WTC11 (cell line): ENCODE measurements around the gene CTTN. TPM values are rescaled to one million over a fixed set of nuclear protein-coding genes. Genes with fewer than 3 reads are reported as not detected.

Source experiments
- ATAC-seq: fragments of 200-7000 bp; cut with Tn5 transposase; 2 replicates; pipeline ENCODE4 v1.10.0; 2021; ENCODE audit warnings: mild to moderate bottlenecking, moderate library complexity
- CTCF ChIA-PET: fragments of 300-600 bp; sonication (Branson Sonifier 250); formaldehyde crosslinking; loops from one replicate; lab custom pipeline; 2021; ENCODE audit warnings: antibody characterized with exemption; lab: Charles Lee
- POLR2A ChIA-PET: fragments of 350-600 bp; sonication (Branson Sonifier 250); formaldehyde crosslinking; loops from one replicate; lab custom pipeline; 2021; ENCODE audit warnings: antibody characterized with exemption; lab: Charles Lee
- DNase-seq: peaks from one replicate; pipeline ENCODE4 v3.0.0; 2021; ENCODE audit warnings: low spot score
- H3K27ac Mint-ChIP-seq: 2 replicates; pipeline ENCODE4 v1.8.0; 2021; ENCODE audit warnings: mixed read lengths
- H3K27me3 Mint-ChIP-seq: 2 replicates; pipeline ENCODE4 v1.8.0; 2021; ENCODE audit warnings: low read depth, mild to moderate bottlenecking, moderate library complexity, mixed read lengths
- H3K36me3 Mint-ChIP-seq: 2 replicates; pipeline ENCODE4 v1.8.0; 2021; ENCODE audit warnings: mixed read lengths
- H3K4me1 Mint-ChIP-seq: 2 replicates; pipeline ENCODE4 v1.8.0; 2022; ENCODE audit warnings: mixed read lengths
- H3K4me3 Mint-ChIP-seq: 2 replicates; pipeline ENCODE4 v1.8.0; 2021; ENCODE audit warnings: mild to moderate bottlenecking, moderate library complexity, mixed read lengths
- H3K9me3 Mint-ChIP-seq: 2 replicates; pipeline ENCODE4 v1.8.0; 2021; ENCODE audit warnings: mixed read lengths
- ATF1 ChIP-seq: sonication (generic); formaldehyde crosslinking; IDR thresholded peaks from 2 replicates; pipeline ENCODE4 v1.8.1; 2023; ENCODE audit warnings: mild to moderate bottlenecking, moderate library complexity, missing genetic modification reagents
- CBFB ChIP-seq: sonication (generic); formaldehyde crosslinking; IDR thresholded peaks from 2 replicates; pipeline ENCODE4 v1.8.1; 2022; ENCODE audit warnings: mild to moderate bottlenecking, low read depth, missing genetic modification reagents
- CREM ChIP-seq: sonication (generic); formaldehyde crosslinking; IDR thresholded peaks from 2 replicates; pipeline ENCODE4 v1.8.1; 2022; ENCODE audit warnings: mild to moderate bottlenecking, missing genetic modification reagents, moderate library complexity
- E2F1 ChIP-seq: sonication (generic); formaldehyde crosslinking; IDR thresholded peaks from 2 replicates; pipeline ENCODE4 v1.8.0; 2022; ENCODE audit warnings: mild to moderate bottlenecking, missing genetic modification reagents
- FOXP4 ChIP-seq: sonication (generic); formaldehyde crosslinking; IDR thresholded peaks from 2 replicates; pipeline ENCODE4 v1.8.0; 2022; ENCODE audit warnings: mild to moderate bottlenecking, missing genetic modification reagents
- HMGXB4 ChIP-seq: sonication (generic); formaldehyde crosslinking; IDR thresholded peaks from 2 replicates; pipeline ENCODE4 v1.8.1; 2023; ENCODE audit warnings: mild to moderate bottlenecking, moderate library complexity, missing genetic modification reagents
- JUN ChIP-seq: sonication (generic); formaldehyde crosslinking; IDR thresholded peaks from 2 replicates; pipeline ENCODE4 v1.8.0; 2023; ENCODE audit warnings: mild to moderate bottlenecking, missing genetic modification reagents
- MYBL2 ChIP-seq: sonication (generic); formaldehyde crosslinking; IDR thresholded peaks from 2 replicates; pipeline ENCODE4 v1.8.1; 2023; ENCODE audit warnings: mild to moderate bottlenecking, moderate library complexity, missing genetic modification reagents
- NFATC4 ChIP-seq: fragments of 250-450 bp; sonication (Bioruptor Pico); IDR thresholded peaks from 2 replicates; pipeline ENCODE4 v1.9.0; 2021; ENCODE audit warnings: mild to moderate bottlenecking
- NR1H2 ChIP-seq: sonication (generic); formaldehyde crosslinking; IDR thresholded peaks from 2 replicates; pipeline ENCODE4 v1.9.0; 2021; ENCODE audit warnings: mild to moderate bottlenecking, moderate library complexity, missing genetic modification reagents
- SMAD4 ChIP-seq: sonication (generic); formaldehyde crosslinking; IDR thresholded peaks from 2 replicates; pipeline ENCODE4 v1.8.0; 2022; ENCODE audit warnings: mild to moderate bottlenecking, missing genetic modification reagents
- SOX15 ChIP-seq: fragments of 250-450 bp; sonication (Bioruptor Pico); IDR thresholded peaks from 2 replicates; pipeline ENCODE4 v1.9.0; 2021; ENCODE audit warnings: mild to moderate bottlenecking
- TEAD1 ChIP-seq: sonication (generic); formaldehyde crosslinking; IDR thresholded peaks from 2 replicates; pipeline ENCODE4 v1.8.0; 2022; ENCODE audit warnings: mild to moderate bottlenecking, missing genetic modification reagents
- ZNF121 ChIP-seq: sonication (generic); formaldehyde crosslinking; IDR thresholded peaks from 2 replicates; pipeline ENCODE4 v1.8.0; 2023; ENCODE audit warnings: missing genetic modification reagents
- ZNF317 ChIP-seq: sonication (generic); formaldehyde crosslinking; IDR thresholded peaks from 2 replicates; pipeline ENCODE4 v1.8.1; 2023; ENCODE audit warnings: low read depth, mild to moderate bottlenecking, moderate library complexity, missing genetic modification reagents, borderline replicate concordance
- ZNF671 ChIP-seq: fragments of 250-450 bp; sonication (Bioruptor Pico); IDR thresholded peaks from 2 replicates; pipeline ENCODE4 v1.8.0; 2021; ENCODE audit warnings: mild to moderate bottlenecking
- total RNA-seq: library from RNA; stranded (reverse); gene quantifications from 3 replicates; pipeline ENCODE4 v1.2.3, GENCODE V29; 2021
- TF ChIP-seq, protein P1 (sequence below): sonication (generic); formaldehyde crosslinking; IDR thresholded peaks from 2 replicates; pipeline ENCODE4 v1.8.1; 2022; ENCODE audit warnings: mild to moderate bottlenecking, missing genetic modification reagents, moderate library complexity, borderline replicate concordance
- TF ChIP-seq, protein P2 (sequence below): fragments of 250-450 bp; sonication (Bioruptor Pico); conservative IDR thresholded peaks from 2 replicates; pipeline ENCODE4 v1.9.0; 2021; ENCODE audit warnings: mild to moderate bottlenecking

CTTN gene
- total RNA-seq, 1 experiment from 2014 or later, result 281 TPM

DNA sequence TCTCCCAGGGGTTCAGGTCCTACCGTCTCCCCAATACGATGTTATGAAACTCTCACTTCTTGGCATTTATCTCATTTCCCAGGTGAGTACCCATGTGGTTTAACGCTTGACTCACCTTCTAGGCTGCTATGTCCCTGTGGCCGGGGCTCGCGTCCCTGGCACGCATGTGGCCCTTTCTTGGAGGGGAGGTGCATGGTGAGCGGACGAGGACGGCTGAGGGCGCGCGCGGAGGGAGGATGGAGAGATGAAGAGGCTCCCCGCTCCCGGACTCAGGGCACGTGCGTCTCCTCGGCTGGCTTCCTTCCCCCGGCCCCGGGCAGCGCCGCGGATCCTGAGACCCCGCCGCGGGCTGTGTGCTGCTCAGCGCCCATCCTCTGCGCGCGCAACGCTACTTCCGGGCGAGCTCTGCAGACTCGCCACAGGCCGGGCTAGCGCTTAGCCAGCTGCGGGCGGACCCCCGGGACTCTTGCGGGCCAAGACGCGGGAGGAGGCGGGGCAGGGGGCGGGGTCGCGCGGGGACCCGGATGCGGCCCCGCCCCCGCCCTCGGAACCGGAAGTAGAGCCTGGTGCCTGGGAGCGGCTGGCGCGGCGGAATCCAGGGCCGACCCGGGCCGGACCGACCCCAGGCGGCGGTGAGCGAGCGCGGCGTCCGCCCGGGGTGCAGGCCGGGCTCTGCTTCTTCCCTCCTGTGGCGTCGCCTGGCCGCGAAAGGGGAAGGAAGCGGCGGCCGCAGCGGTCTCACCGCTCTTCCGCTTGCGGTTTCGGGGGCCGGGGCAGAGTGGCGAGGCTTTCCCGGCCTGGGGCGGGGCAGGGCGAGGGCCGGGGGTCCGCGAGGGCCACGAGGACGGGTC lies at the start of gene CTTN (continued):
- TF ChIP-seq NR1H2 (CRISPR knock-in tag) (no peak), CREM (CRISPR knock-in tag) (no peak), MYBL2 (CRISPR knock-in tag) (0 out of 2 replicates have a peak, but pooled peaks have one; percentile 27), HMGXB4 (CRISPR knock-in tag) (peak; percentile 81), FOXP4 (CRISPR knock-in tag) (peak; percentile 14; the same call in 1 of the 2 replicates), SOX15 (CRISPR knock-in tag) (no peak), NFATC4 (no peak), JUN (CRISPR knock-in tag) (peak; percentile 53), SMAD4 (no peak), TEAD1 (no peak; the same call in none of the 2 replicates), E2F1 (CRISPR knock-in tag) (no peak), ZNF671 (CRISPR knock-in tag) (no peak), ZNF317 (CRISPR knock-in tag) (peak; percentile 61), CBFB (CRISPR knock-in tag) (peak; percentile 26; the same call in 1 of the 2 replicates)
- TF ChIP-seq, protein P1, sequence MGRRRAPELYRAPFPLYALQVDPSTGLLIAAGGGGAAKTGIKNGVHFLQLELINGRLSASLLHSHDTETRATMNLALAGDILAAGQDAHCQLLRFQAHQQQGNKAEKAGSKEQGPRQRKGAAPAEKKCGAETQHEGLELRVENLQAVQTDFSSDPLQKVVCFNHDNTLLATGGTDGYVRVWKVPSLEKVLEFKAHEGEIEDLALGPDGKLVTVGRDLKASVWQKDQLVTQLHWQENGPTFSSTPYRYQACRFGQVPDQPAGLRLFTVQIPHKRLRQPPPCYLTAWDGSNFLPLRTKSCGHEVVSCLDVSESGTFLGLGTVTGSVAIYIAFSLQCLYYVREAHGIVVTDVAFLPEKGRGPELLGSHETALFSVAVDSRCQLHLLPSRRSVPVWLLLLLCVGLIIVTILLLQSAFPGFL (CRISPR knock-in tag), result no peak
- TF ChIP-seq, protein P2, sequence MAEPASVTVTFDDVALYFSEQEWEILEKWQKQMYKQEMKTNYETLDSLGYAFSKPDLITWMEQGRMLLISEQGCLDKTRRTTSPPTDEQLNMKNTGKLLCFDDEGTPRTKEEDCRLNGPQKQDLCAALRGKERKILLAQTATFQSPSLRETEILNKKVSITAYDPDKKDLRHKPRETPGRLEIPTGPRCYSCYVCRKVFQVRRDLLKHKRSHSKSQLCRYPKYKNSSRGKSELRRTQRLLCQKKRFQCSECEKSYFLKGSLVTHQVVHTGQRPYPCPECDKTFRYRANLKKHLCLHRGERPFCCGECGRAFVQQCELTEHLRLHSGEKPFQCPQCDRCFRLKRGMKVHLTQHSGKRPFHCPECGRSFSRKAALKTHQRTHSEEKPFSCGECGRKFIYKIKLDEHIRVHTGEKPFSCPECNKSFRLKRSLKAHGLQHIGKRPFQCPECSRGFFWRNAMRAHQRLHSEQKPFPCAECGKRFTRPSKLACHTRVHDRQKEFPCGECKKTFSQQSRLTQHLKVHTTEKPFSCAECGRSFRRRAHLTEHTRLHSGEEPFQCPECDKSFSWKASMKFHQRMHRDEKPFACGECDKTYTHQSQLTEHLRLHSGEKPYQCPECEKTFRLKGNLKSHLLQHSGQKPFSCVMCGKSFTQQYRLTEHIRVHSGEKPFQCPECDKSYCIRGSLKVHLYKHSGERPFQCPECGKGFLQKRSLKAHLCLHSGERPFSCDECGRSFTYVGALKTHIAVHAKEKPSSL (CRISPR knock-in tag), result no peak

DNA sequence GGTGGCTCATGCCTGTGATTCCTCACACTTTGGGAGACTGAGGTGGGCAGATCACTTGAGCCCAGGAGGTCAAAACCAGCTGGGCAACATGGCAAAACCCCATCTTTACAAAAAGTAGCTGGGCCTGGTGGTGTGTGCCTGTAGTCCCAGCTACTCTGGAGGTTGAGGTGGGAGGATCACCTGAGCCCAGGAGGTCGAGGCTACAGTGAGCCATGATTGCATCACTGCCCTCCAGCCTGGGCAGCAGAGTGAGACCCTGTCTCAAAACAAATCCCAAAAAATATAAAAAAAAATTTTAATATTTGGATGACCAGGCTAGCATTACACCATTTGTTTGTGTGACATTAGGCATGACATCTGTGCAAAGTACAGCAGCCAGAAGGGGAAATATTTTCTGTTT lies 49.7 kb upstream of the CTTN start:
- ATAC-seq (no peak), DNase-seq (no peak)
- POLR2A ChIA-PET, result interaction anchor here (0.6 kb wide), 1 partner anchor 280 kb away, joined by 3 read pairs; no protein-coding TSS in a partner anchor
- Mint-ChIP-seq H3K4me3 (no peak overlapping the region), H3K4me1 (0 out of 2 replicates have a peak, but pooled peaks cover 2% of the 10 kb centered on the region), H3K9me3 (no peaks in the 10 kb centered on the region), H3K27me3 (no peaks in the 10 kb centered on the region), H3K36me3 (peaks cover 56% of the 10 kb centered on the region), H3K27ac (no peak overlapping the region)
- CTCF ChIA-PET, result interaction anchor here (0.7 kb wide), 1 partner anchor 506 kb away, joined by 4 read pairs; no protein-coding TSS in a partner anchor
- peak; percentile 77 for TF ChIP-seq ZNF121
- TF ChIP-seq ATF1 (CRISPR knock-in tag), result no peak
